Measurements from ENCODE around the gene LRRD1. TPM values are rescaled to one million over a fixed set of nuclear protein-coding genes. Genes with fewer than 3 reads are reported as not detected.

LRRD1 gene
- total and polyA plus RNA-seq, 9 of the 15 experiments (the other 6 are each of a cell fraction or from before 2014, with no cell fraction given) = 0.07 to 0.15 TPM; not detected in 7

- TF ChIP-seq TRIM25 (IDR thresholded peaks at IDR 0.05; ENCODE audit: borderline replicate concordance) (no peak), ZNF77 (CRISPR knock-in tag; IDR thresholded peaks at IDR 0.05) (no peak), PRPF4 (IDR thresholded peaks at IDR 0.05; ENCODE audit: insufficient read depth, low read depth, low read length, poor library complexity, severe bottlenecking) (no peak), JUN (IDR thresholded peaks at IDR 0.05; ENCODE audit: borderline replicate concordance, low read depth, low read length) (no peak), JUN (CRISPR knock-in tag; IDR thresholded peaks at IDR 0.05; ENCODE audit: borderline replicate concordance) (no peak), SREBF1 (IDR thresholded peaks at IDR 0.05; ENCODE audit: borderline replicate concordance, low read depth, low read length) (no peak), ZNF764 (CRISPR knock-in tag; IDR thresholded peaks at IDR 0.05; ENCODE audit: low read depth) (no peak), MBD2 (IDR thresholded peaks at IDR 0.05; ENCODE audit: borderline replicate concordance, low read depth) (no peak; the same call in 1 of the 2 replicates), NFRKB (IDR thresholded peaks at IDR 0.05; ENCODE audit: low read depth) (no peak), TCF7L2 (IDR thresholded peaks at IDR 0.05; ENCODE audit: low read depth, low read length) (no peak), CHD1 (IDR thresholded peaks at IDR 0.05; ENCODE audit: low read length) (no peak), SRSF7 (optimal IDR thresholded peaks at IDR 0.05; ENCODE audit: low read depth, low read length) (no peak), NEUROD1 (IDR thresholded peaks at IDR 0.05; ENCODE audit: borderline replicate concordance, low read depth, low read length, partially characterized antibody) (no peak), CHAMP1 (IDR thresholded peaks at IDR 0.05) (no peak), FOXP1 (CRISPR knock-in tag; IDR thresholded peaks at IDR 0.05) (no peak), XRCC5 (IDR thresholded peaks at IDR 0.05; ENCODE audit: low read depth, low read length) (no peak), ZNF511 (CRISPR knock-in tag; IDR thresholded peaks at IDR 0.05) (no peak), NR2F6 (CRISPR knock-in tag; IDR thresholded peaks at IDR 0.05) (no peak), E2F5 (CRISPR knock-in tag; IDR thresholded peaks at IDR 0.05) (no peak), BCLAF1 (IDR thresholded peaks at IDR 0.05; ENCODE audit: borderline replicate concordance in 1 of 2, control insufficient read depth in 1 of 2, low read depth in 2 of 2, low read length in 1 of 2) (no peak)
Observed at GRCh38 chr7:92161271-92161670, 17.7 kb downstream of the LRRD1 start (continued).

All from K562 (cell line).